SK-N-SH (cell line): ENCODE data around the gene HEXIM1. TPM values are rescaled to one million over a fixed set of nuclear protein-coding genes. Genes with fewer than 3 reads are reported as not detected.

Source experiments
- CTCF ChIA-PET: fragments of 300-600, 350-600 bp; formaldehyde crosslinking; extraction: SDS; loops from one replicate; lab custom pipeline; 2021; lab: Yijun Ruan, JAX
- POLR2A ChIA-PET: fragments of 350-600 bp; sonication (Branson Sonifier 250); formaldehyde crosslinking; extraction: SDS; loops from one replicate; lab custom pipeline; 2020; ENCODE audit warnings: antibody characterized with exemption, inconsistent platforms; lab: Yijun Ruan, JAX
- DNase-seq: peaks from one replicate; pipeline ENCODE4 v3.0.0; 2012
- H2AFZ ChIP-seq: fragments of 200-600 bp; sonication (generic); 2 replicates; pipeline ENCODE4 v1.8.1; 2016; ENCODE audit warnings: antibody characterized with exemption, mild to moderate bottlenecking, low read depth
- H3F3A ChIP-seq: fragments of 200-600 bp; sonication (generic); replicated peaks from 2 replicates; pipeline ENCODE3; 2016; ENCODE audit warnings: antibody characterized with exemption, mild to moderate bottlenecking; ENCODE audit not compliant: insufficient read depth
- H3K27ac ChIP-seq, 2 experiments: fragments of 200-500 bp in 1 of 2; fragments of 200-600 bp in 1 of 2; sonication (Bioruptor generic) in 1 of 2; sonication (generic), shearing (Covaris generic) in 1 of 2; 2 replicates each; pipeline versions ENCODE4 v1.5.1 to v1.6.1; 2014 to 2016; ENCODE audit warnings: low read depth in 2 of 2, inconsistent platforms in 1 of 2, low read length in 1 of 2, mild to moderate bottlenecking in 1 of 2, mixed read lengths in 1 of 2
- H3K27me3 ChIP-seq: fragments of 200-600 bp; sonication (generic), shearing (Covaris generic); 2 replicates; pipeline ENCODE4 v1.6.1; 2016; ENCODE audit warnings: mixed run types; ENCODE audit not compliant: insufficient read depth
- H3K36me3 ChIP-seq, 2 experiments: fragments of 200-500 bp in 1 of 2; fragments of 200-600 bp in 1 of 2; sonication (Bioruptor generic) in 1 of 2; sonication (generic) in 1 of 2; replicated peaks in 1 of 2; 2 replicates each; pipeline versions ENCODE3 to v1.5.1; 2014 to 2016; ENCODE audit warnings: low read length in 1 of 2, mild to moderate bottlenecking in 1 of 2; ENCODE audit not compliant: insufficient read depth in 2 of 2, control insufficient read depth in 1 of 2
- H3K4me1 ChIP-seq, 2 experiments: fragments of 200-500 bp in 1 of 2; fragments of 200-600 bp in 1 of 2; sonication (Bioruptor generic) in 1 of 2; sonication (generic), shearing (Covaris generic) in 1 of 2; 2 replicates each; pipeline versions ENCODE4 v1.5.1 to v1.6.1; 2014 to 2016; ENCODE audit warnings: low read depth in 1 of 2, low read length in 1 of 2, mixed run types in 1 of 2; ENCODE audit not compliant: insufficient read depth in 2 of 2, control insufficient read depth in 1 of 2
- H3K4me2 ChIP-seq: fragments of 200-600 bp; sonication (generic), shearing (Covaris generic); 2 replicates; pipeline ENCODE4 v1.6.1; 2017; ENCODE audit warnings: mixed run types
- H3K4me3 ChIP-seq, 2 experiments: fragments of 200-500 bp in 1 of 2; fragments of 200-600 bp in 1 of 2; sonication (Bioruptor generic) in 1 of 2; sonication (generic), shearing (Covaris generic) in 1 of 2; 2 replicates each; pipeline versions ENCODE4 v1.5.1 to v1.8.1; 2014 to 2016; ENCODE audit warnings: low read depth in 2 of 2, inconsistent platforms in 1 of 2, low read length in 1 of 2, mild to moderate bottlenecking in 1 of 2, mixed read lengths in 1 of 2, moderate library complexity in 1 of 2
- H3K79me2 ChIP-seq: fragments of 200-600 bp; sonication (generic); 2 replicates; pipeline ENCODE4 v1.8.1; 2017; ENCODE audit warnings: mild to moderate bottlenecking; ENCODE audit not compliant: insufficient read depth
- H3K9ac ChIP-seq: fragments of 200-600 bp; sonication (generic); 2 replicates; pipeline ENCODE4 v1.6.1; 2017; ENCODE audit warnings: mixed run types
- H3K9me2 ChIP-seq: fragments of 200-600 bp; sonication (generic); 2 replicates; pipeline ENCODE4 v1.6.1; 2017; ENCODE audit warnings: mixed run types
- H3K9me3 ChIP-seq: fragments of 200-600 bp; sonication (generic); 2 replicates; pipeline ENCODE4 v1.6.1; 2017; ENCODE audit warnings: mixed run types, mild to moderate bottlenecking, moderate library complexity
- H4K20me1 ChIP-seq: fragments of 200-600 bp; sonication (generic); 2 replicates; pipeline ENCODE4 v1.6.1; 2017; ENCODE audit warnings: mild to moderate bottlenecking, mixed run types; ENCODE audit not compliant: insufficient read depth
- CTCF ChIP-seq: fragments of 200-600 bp; sonication (generic); IDR thresholded peaks from 2 replicates; pipeline ENCODE4 v1.6.1; 2017; ENCODE audit warnings: antibody characterized with exemption, mild to moderate bottlenecking, moderate library complexity
- EP300 ChIP-seq, 2 experiments: IDR thresholded peaks; 2 replicates each; pipeline versions ENCODE4 v1.4.0 to v1.6.1; 2012; ENCODE audit warnings: borderline replicate concordance in 1 of 2, low read depth in 1 of 2, low read length in 1 of 2
- EZH2phosphoT487 ChIP-seq: fragments of 200-600 bp; sonication (generic); IDR thresholded peaks from 2 replicates; pipeline ENCODE4 v1.6.1; 2017; ENCODE audit warnings: low read depth, mixed run types, mild to moderate bottlenecking, antibody characterized with exemption, moderate library complexity, borderline replicate concordance
- FOSL2 ChIP-seq: IDR thresholded peaks from 2 replicates; pipeline ENCODE4 v1.4.0; 2012; ENCODE audit warnings: low read depth, mild to moderate bottlenecking, moderate library complexity, borderline replicate concordance
- FOXJ3 ChIP-seq: sonication (generic); formaldehyde crosslinking; IDR thresholded peaks from 2 replicates; pipeline ENCODE4 v1.5.1; 2020; ENCODE audit warnings: mild to moderate bottlenecking, missing genetic modification reagents
- GABPA ChIP-seq: IDR thresholded peaks from 2 replicates; pipeline ENCODE4 v1.4.0; 2012; ENCODE audit warnings: low read depth, mild to moderate bottlenecking
- IRF3 ChIP-seq: fragments of 150-350 bp; IDR thresholded peaks from 2 replicates; pipeline ENCODE4 v1.6.1; 2016; ENCODE audit warnings: mild to moderate bottlenecking, low read depth, low read length
- NFIC ChIP-seq: IDR thresholded peaks from 2 replicates; pipeline ENCODE4 v1.4.0; 2012; ENCODE audit warnings: borderline replicate concordance
- RAD21 ChIP-seq: IDR thresholded peaks from 2 replicates; pipeline ENCODE4 v1.6.1; 2012; ENCODE audit warnings: mild to moderate bottlenecking, low read length
- RCOR1 ChIP-seq: fragments of 150-350 bp; IDR thresholded peaks from 2 replicates; pipeline ENCODE4 v1.6.1; 2017; ENCODE audit warnings: antibody characterized with exemption, low read length
- REST ChIP-seq: IDR thresholded peaks from 2 replicates; pipeline ENCODE4 v1.6.1; 2012; ENCODE audit warnings: mild to moderate bottlenecking, low read depth, low read length, moderate library complexity
- RXRA ChIP-seq: IDR thresholded peaks from 2 replicates; pipeline ENCODE4 v1.4.0; 2012; ENCODE audit warnings: low read depth, mild to moderate bottlenecking, borderline replicate concordance
- TAF1 ChIP-seq: IDR thresholded peaks from 2 replicates; pipeline ENCODE4 v1.6.1; 2012; ENCODE audit warnings: low read depth, mild to moderate bottlenecking, low read length, moderate library complexity, borderline replicate concordance
- USF1 ChIP-seq: IDR thresholded peaks from 2 replicates; pipeline ENCODE4 v1.4.0; 2012; ENCODE audit warnings: low read depth, borderline replicate concordance
- USF2 ChIP-seq: fragments of 150-350 bp; IDR thresholded peaks from 2 replicates; pipeline ENCODE4 v1.6.1; 2017; ENCODE audit warnings: antibody characterized with exemption, low read length, low read depth, borderline replicate concordance
- ZBTB33 ChIP-seq: IDR thresholded peaks from 2 replicates; pipeline ENCODE4 v1.4.0; 2012; ENCODE audit warnings: low read depth, borderline replicate concordance
- WGBS: methylation state at CpG from one replicate; pipeline ENCODE4 v1.1.6; 2017; ENCODE audit warnings: low lambda C conversion rate; 5-methylcytosine and 5-hydroxymethylcytosine counted together
- polyA plus RNA-seq, 3 experiments: library from polyadenylated mRNA; depleted of rRNA; stranded (reverse); fragments of >200 nt; gene quantifications; 2 replicates each; pipeline ENCODE4 v1.2.3, GENCODE V29; 2012

The HEXIM1 gene
- polyA plus RNA-seq, 1 of the 3 experiments (the other 2 are of a cell fraction): 20.7 TPM

GRCh38 chr17:45201457-45201856, 53.2 kb downstream of the HEXIM1 start:
- POLR2A ChIA-PET: interaction anchor here (2.0 kb wide), 1 partner anchor 53 kb away, joined by 5 read pairs; the partner anchor contains the start of gene HEXIM1
- H3F3A ChIP-seq: no peaks in the 10 kb centered on the region
- no peaks in the 10 kb centered on the region for H3K36me3 ChIP-seq
- no peaks in the 10 kb centered on the region for H3K27me3 ChIP-seq
- peaks cover 5 to 8% of the 10 kb centered on the region in 2 experiments; a peak in 3 of 4 replicates for H3K4me1 ChIP-seq
- no peaks in the 10 kb centered on the region for H3K9me2 ChIP-seq
- H4K20me1 ChIP-seq: no peaks in the 10 kb centered on the region
- H3K27ac ChIP-seq: no peak overlapping the region
- no peak overlapping the region for H3K4me2 ChIP-seq
- no peaks in the 10 kb centered on the region for H3K9me3 ChIP-seq
- no peak overlapping the region for H3K9ac ChIP-seq
- 92% methylated on average over 4 of the region's 4 CpGs for WGBS
- no peak overlapping the region for H2AFZ ChIP-seq
- CTCF ChIA-PET: interaction anchor here (0.6 to 3.6 kb wide), 7 partner anchors 11 to 184 kb away, joined by 3 to 29 read pairs (median 4); partner anchors contain the start of genes ACBD4 and PLCD3
- TF ChIP-seq USF2 (no peak), FOXJ3 (CRISPR knock-in tag) (no peak), IRF3 (no peak), CTCF (no peak), EZH2phosphoT487 (no peak), FOSL2 (no peak), REST (no peak), RCOR1 (no peak), ZBTB33 (no peak), RXRA (no peak), TAF1 (no peak), RAD21 (no peak), EP300 (IDR thresholded peaks at IDR 0.05; ENCODE audit: borderline replicate concordance in 1 of 2, low read depth in 1 of 2, low read length in 1 of 2) (no peak), USF1 (no peak), GABPA (no peak), NFIC (no peak)
- TF ChIP-seq, all 33 proteins: peak for 0
- no peak for DNase-seq
- Histone ChIP-seq H3K4me3 (no peak overlapping the region), H3K79me2 (no peaks in the 10 kb centered on the region)
